CD4-positive, alpha-beta T cell treated with Interleukin-6 at 100 ng/mL for 8 hours (primary cell): ENCODE data around the gene MICALL1.
A peak's percentile ranks its signal among the peaks of the same experiment; 100 is the strongest.

ENCODE experiments used
- DNase-seq: peaks from one replicate; pipeline ENCODE4 v3.0.0-alpha.2; 2020; ENCODE audit warnings: mixed read lengths, low spot score

MICALL1 gene

DNA sequence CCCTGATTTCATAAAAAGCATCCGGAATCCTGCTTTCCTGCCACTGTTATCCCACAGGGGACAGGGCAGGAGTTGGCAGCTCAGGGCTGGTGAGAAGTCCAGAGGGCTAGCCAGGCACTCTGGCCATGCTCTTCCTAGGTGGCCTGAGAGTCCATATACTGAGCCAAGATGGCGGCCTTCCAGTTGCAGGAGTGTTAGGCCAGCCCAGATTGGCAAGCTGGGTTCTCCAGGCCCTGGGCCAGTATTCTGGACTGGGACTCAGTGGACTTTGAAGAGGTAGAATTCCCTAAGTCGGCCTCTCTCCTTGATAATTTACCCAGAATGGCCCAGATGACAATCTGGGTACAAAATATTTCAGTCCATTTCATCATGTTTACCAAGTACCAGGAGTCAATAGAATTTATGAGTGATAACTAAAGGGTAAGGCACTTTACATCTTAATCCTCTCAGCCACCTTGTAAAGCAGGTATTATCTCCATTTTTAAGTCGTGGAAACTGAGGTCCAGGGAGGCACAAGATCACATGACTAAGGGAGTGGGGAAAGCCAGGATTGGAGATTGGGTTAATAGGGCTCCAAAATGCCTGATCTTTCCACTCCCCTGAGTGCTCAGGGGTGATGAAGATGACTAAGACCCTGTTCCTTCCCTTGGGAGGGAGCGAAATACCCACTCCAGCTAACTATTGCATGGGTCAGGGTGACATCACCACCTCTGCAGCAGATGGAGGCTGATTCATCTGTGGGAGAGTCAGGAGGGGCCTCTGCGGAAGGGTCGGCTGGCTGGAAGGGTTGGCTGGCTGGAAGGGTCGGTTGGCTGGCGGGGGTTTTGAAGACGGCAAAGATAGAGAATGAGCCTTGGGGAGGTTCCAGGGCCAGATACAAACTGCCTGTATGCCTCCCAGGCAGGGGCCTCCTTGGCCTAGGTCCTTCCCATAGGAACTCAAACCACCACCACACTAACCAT, 1.2 kb upstream of the MICALL1 start:
- no peak for DNase-seq

DNA sequence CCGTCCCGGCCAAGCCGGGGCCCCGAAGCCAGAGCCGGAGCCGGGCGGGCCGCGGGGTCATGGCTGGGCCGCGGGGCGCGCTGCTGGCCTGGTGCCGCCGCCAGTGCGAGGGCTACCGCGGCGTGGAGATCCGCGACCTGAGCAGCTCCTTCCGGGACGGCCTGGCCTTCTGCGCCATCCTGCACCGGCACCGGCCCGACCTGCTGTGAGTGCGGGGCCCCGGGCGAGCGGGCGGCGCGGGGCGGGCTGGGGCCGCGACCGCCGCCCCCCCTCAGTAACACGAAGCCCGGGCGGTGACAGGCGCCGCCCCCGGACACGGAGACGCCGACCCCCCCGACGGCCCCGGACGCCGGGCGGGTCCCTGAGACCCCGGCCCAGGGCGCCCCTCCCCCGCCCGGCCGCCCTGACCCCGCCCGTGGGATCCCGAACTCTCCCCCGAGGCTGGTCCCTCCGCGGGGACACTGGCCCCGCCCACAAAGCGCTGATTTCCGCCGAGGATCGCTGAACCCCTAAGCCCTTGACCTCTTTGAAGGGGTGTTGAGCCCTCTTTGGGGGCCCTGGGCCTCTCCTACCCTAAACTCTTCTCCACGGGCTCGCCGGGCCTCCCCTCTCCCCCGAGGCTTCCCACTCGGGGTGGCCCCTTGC, 389 bp downstream of the MICALL1 start:
- peak; percentile 28 for DNase-seq

DNA sequence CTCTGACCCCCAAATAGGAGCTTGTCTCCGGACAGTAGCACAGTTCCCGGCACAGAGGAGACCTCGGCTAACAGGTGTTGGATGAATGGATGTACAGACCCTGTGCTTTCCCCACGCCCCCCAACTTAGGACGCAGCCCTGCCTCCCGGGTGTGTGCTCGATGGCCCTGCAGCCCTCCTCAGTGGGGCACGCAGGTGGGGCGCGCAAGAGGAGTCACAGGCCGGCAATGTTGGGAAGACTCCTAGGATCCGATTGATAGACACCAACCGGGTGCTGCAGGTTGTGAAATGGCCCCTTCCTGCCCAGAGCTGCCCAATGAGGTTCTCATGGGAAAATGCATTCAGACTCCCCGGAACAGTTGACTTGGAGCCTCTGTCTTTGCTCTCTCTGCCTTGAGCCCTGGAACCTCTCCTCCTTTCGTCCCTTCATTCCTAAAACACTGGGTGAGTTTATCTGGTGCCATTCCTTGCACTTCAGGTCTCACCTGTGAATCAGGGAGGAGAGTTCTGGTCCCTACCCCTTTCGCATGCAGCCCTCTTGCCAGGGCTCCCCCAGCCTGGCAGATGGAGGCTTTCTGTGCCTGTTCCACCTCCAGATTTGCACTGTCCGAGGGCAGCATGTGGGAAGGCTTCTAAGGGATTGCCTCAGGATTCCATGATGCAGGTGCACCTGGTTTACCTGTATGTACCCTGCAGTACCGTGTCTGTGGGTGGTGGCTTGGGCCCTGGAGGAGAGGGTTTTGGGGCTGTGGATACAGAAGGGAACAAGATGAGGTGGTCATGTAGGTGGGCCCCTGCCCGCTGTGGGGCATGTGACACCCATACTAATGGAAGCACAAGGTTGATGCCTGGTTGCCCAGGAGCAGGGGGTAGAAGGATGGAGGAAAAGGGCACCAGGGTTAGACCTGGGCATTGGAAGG, 1.2 kb downstream of the MICALL1 start:
- no peak for DNase-seq

DNA sequence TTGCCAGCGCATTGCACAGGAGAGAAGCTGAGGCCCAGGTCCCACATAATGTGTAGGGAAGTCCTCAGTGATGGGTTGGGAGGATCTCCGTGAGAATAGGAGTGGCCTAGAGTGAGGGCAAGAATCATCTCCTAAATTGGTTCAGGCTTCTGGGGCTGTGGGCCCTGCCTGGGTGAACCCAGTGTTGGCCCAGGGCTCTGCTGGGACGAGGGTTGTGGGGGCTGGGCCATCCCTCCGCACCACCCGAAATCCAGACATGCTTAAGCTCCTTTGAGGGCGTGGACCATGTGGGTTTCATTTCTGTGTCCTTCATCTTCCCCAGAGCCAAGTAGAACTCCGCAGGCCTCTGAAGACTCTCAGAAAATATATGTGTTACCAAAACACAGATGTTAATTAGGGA, 3.7 kb downstream of the MICALL1 start:
- no peak for DNase-seq

DNA sequence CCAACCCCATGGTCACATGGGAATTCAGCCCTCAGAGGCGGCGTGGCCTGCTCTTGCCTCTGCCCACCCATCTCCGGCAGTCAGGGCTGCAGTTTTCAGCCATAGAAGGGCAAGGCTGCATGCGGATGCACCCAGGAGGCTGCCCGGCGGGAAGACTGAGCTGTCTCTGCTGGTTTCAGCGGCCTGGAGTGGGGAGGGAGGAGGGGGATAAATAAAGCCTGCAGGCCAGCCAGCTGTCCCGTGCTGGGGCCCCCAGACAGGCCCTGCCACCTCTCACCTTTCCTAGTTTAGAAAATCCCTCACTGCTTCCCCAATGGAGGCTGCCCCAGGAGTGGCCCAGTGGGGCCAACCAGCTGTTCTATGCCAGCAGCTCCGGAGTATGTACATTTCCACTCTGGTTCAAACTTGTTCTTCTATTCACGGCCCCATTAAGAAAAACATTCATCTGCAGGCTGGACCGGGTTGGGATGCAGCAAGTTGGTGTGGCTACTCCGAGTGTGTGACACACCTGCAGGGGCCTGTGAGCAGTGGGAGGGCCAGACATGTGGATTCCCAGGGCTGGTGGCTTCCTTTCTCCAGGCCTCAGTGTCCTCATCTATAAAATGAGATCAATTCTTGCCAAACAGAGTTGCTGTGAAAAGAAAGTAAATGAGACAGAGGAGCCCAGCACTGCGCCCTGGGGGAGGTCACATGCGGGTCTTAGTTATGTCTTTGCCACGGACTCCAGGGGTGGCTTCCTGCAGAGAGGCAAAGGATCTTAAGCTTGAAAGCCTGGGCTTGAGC, 5.0 kb downstream of the MICALL1 start:
- DNase-seq = no peak

DNA sequence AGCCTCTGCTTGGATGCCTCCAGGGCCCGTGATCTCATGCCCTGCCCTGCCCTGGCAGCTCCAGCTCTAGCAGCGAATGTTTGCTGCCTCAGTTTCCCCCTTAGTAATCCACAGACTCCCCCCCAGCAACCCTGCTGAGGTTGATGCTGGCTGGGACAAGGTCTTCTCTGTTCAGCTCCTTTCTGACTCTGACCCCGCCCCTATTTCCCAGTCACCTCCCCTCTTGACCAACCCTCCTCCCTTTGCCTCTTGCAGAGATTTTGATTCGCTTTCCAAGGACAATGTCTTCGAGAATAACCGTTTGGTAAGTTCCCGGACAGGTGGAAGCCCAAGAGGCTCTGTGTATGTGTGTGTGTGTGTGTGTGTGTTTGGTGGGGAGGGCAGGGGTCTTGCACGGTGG, 5.6 kb downstream of the MICALL1 start:
- DNase-seq = no peak

DNA sequence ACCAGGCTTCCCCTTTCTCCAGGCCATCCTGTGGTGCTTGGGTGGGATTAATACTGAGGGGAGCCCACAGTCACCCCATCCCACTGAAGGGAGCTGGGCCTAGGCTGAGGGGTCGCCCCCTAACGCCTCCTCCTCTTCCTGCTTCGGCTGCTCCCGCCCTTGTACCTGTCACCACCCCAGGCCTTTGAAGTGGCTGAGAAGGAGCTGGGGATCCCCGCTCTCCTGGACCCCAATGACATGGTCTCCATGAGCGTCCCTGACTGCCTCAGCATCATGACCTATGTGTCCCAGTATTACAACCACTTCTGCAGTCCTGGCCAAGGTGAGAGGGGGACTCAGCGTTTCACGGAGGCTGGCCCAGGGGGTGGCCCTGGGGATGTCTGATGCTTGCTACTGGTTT, 6.1 kb downstream of the MICALL1 start:
- no peak for DNase-seq

DNA sequence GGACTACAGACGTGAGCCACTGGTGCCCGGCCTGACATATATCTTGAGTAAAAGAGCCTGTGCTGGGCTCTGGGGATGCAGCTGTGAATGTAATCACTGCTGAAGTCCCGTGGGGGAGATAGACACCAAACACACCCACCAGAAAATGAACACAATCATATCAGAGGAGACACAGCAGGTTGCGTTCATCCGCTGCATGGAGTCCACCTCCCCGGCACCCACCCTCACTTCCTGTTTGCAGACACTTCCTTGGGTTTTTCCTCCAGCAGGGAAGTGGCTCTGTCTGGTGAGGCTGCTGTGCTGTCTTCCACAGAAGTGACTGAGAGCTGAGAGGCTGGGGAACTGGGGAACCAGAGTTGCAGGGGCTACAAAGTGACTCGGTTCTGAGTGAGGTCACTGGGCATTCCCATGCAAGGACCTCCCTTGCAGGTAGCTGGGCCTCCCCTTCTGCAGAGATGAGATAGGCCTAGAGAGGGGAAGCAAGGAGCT, 7.2 kb downstream of the MICALL1 start:
- DNase-seq = no peak

DNA sequence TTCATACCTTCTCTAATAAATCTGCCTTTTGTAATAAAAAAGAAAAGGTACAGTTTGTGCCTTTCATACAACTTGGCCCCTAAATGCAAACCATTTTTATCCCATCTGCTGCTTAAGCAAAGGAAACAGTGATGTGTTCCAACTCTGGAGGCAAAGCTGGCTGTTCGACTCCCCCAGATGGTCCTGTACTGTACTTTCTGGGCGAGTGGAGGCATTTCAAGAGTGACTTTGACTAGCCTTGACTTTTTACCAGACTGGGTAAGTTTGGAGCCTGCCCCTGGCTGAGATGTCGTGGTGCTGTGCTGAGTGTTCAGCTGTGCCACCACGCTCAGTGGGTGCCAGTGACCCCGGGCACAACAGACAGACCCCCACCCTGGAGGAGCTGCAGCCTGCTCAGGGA, 10.2 kb downstream of the MICALL1 start:
- DNase-seq = no peak

DNA sequence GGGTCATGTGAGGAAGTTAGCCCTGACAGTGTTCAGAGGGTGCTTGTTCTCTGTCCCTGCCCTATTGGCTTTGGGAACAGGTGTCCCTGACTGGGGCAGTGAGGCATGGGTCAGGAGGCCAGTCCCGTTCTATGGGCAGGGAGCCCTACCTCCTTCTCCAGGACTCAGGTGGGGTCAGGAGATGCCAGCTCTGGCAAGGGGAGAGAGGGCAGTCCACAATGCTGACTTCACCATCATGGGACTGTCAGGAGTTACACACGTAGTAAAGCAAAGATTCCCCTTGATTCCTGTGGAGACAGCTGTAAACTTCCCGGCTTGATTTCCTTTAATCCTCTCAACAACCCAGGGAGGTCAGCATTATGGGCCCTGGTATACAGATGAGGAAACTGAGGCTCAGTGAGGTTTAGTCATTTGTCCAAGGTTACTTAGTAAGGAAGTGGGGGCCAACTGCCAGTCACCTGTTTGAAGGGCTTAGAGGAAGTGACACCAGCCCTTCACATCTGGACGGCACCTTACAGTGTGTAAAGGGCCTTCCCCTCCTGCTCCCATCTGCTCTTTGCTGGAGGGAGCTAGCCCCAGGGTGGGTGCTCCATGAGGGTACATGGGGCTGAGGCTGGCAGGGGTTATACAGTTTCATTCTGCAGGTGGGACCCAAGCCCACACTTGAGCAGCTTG, 11.9 kb downstream of the MICALL1 start:
- no peak for DNase-seq

DNA sequence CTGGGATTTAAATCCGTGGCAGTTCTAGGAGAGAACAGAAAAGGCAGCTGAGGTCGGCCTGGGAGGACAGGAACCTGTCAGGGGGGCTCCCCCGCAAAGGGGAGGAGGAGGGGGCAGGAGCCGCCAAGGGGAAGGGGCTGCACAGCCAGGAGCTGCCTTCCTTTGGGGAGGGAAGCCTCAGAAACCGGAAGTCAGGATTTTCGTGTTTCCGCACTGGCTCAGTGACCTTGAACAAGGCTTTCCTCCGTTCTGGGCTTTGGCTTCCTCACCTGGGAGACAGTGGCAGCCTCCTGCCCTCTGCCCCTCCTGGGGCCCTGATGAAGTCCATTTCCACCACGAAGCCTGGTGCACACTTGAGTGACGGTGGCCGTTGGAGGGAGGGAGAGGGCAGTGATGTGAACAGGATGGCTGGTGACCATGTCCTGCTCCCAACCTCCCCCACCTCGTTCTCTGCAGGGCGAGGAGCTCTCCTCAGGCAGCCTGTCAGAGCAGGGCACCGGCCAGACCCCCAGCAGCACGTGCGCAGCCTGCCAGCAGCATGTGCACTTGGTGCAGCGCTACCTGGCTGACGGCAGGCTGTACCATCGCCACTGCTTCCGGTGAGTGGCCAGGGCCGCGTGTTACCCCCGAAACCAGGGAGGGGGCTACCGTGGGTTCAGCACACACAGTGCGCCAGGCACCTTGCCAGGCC, 12.6 kb downstream of the MICALL1 start:
- DNase-seq = no peak

DNA sequence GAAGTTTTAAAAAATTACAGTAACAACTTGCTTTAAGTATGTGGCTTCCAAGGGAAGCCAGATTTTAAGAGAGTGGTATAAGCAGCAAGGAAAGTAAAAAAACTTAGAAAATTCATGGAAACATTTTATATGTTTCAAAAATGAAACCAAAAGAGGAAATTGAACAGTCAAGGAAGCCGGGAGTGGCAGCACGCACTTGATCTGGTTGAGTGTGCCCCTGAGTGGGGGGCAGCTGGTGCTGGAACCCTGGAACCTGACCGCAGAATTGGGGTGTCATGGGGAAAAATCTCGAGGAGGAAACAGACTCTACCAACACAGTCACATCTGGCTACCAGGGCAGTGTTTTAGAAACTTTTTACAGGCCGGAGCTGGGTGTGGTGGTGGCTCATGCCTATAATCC, 14.0 kb downstream of the MICALL1 start:
- no peak for DNase-seq

DNA sequence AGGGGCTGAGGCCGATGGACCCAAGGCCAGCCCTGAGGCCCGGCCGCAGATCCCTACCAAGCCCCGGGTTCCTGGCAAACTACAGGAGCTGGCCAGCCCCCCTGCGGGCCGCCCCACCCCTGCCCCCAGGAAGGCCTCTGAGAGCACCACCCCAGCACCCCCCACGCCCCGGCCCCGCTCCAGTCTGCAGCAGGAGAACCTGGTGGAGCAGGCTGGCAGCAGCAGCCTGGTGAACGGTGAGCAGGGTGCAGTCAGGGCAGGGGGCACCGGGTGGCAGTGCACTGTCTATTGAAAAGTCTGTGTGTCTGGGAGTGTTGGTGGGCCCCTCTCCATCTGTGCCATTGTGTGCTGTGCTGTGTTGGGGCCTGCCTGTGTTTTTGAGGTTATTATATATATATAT, 16.1 kb downstream of the MICALL1 start:
- DNase-seq = no peak

DNA sequence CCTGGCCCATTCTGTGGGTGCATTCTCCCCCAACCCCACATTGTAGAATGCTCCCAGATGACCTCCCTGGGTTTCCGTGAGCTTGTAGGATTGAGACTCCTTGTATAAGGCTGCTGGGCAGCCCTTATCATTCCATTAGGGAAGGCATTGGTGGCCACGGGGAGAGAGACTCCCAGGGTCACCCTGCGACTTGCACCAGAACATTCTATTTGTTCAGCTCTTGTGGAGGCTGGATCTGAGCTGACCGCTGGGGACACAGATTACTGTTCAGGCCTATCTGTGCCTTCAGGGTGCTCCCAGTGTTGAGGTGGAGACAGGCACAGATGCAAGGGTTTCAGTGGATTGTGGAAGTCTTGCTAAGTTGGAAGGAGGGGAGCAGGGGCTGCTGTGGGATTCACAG, 17.8 kb downstream of the MICALL1 start:
- DNase-seq = no peak

DNA sequence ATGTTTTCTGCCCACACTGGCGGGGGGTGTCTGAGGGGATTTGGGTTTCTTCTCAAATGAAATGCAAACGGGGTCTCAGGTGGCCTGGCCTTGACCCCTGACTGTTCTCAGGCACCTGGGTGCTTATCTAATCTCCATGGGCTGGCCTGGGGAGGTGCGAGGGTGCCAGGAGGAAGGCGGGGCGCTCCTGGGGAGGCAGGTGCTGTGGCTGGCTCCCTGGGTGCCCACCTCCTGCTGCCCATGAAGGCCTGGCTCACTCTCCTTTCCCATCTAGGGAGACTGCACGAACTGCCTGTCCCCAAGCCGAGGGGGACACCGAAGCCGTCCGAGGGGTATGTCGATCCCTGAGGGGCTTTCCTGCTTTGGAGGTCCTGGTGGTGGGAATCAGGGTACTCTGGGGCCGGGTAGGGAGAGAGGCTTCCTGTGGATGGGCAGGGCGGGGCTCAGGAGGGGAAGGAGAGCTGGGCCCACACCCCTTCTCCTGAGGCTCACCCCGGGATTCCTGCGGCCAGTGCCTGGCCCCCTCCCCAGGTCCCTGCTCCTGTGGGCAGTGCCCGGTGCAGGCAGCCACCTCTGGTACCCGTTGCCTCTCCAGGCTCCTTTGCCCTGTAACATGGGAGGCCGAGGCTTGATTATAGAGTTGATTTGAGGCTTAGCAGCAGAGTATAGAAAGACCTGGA, 18.4 kb downstream of the MICALL1 start:
- DNase-seq = no peak

DNA sequence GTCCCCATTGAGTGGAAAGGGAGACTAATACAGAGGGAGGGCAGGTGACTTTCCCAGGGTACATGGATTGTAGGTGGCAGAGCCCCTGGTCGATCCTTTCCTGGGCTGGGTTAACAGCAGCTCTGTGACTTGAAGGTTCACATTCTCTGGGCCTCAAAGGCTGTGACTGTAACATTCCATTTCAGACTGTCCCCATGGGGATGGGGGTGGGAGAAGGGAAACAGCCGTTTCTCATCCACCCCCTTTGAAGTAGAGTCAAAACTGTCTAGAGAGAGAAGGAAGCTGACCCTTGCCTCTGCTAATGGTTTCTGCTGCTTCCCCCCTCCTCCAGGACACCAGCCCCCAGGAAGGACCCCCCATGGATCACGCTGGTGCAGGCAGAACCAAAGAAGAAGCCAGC, 19.2 kb downstream of the MICALL1 start:
- DNase-seq = no peak

DNA sequence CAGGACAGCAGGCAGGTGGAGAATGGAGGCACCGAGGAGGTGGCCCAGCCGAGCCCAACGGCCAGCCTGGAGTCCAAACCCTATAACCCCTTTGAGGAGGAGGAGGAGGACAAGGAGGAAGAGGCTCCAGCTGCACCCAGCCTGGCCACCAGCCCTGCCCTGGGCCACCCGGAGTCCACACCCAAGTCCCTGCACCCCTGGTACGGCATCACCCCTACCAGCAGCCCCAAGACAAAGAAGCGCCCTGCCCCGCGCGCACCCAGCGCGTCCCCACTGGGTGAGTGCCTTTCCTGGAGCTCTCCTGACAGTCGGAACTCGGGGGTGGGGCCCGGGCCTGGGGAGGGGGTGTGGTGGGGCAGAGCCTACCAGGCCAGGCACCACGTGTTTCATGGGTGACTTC, 19.7 kb downstream of the MICALL1 start:
- DNase-seq = no peak

DNA sequence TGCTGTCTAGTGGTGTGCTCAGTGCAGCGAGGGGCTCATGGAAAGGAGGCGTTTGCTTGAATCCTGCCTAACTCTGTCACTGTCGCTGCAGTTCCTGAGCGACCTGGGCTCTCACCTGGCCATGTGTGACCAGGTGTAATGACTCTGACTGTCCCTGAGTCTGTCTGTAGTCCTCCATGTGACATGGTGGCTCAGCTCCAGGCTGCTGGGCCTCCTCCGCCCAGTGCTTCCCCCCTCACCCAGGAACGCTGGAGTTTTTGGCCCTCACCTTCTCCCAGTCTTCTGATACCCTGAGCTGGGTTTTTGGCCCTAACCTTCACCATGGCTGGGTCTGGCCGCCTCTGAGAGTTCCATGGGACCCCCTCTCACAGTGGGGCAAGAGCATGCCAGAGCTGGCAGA, 20.3 kb downstream of the MICALL1 start:
- no peak for DNase-seq

DNA sequence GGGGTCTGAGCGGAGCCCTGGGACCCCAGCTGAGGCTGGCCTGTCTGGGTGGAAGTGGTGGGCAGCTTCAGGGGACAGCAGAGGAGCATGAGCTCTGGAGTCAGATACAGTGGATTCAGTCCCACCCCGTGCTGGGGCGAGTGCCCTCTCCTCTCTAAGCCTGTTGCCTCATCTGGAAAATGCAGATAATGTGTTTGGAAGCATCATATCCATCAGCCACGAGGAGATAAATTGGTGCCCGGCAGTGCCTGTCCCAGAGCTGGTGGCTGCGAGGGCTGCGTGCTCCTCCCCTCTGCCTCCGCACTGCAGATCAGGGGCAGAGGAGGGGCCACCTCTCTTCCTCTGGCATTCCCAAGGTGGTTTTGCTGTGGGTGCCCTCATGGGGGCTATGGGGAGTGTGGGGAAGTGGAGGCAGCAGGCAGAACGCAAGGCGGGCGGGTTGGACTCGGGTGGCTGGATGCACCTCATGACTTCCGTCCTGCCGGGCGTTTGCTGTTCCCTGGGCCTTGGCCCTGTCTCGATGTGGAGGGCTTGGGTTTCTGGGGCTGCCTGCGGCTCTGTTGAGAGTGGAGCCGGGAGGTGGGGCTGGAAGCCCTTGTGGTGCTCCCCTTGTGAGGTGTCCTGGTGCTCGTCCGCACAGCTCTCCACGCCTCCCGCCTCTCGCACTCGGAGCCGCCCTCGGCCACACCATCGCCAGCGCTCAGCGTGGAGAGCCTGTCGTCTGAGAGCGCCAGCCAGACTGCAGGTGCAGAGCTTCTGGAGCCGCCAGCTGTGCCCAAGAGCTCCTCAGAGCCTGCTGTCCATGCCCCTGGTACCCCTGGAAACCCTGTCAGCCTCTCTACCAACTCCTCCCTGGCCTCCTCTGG, 20.9 kb downstream of the MICALL1 start:
- DNase-seq = no peak
